KMS-11 (cell line): ENCODE measurements around the gene ASIC2.

Source experiments
- H2AFZ ChIP-seq: fragments of 200-600 bp; sonication (generic); 2 replicates; pipeline ENCODE4 v1.6.1; 2016; ENCODE audit warnings: antibody characterized with exemption, mixed run types, low read depth
- H3K27ac ChIP-seq: fragments of 200-600 bp; sonication (generic); 2 replicates; pipeline ENCODE4 v1.6.1; 2016; ENCODE audit warnings: mild to moderate bottlenecking, mixed run types
- H3K27me3 ChIP-seq: fragments of 200-600 bp; sonication (generic); 2 replicates; pipeline ENCODE4 v1.6.1; 2017; ENCODE audit warnings: mild to moderate bottlenecking, low read depth, mixed run types, moderate library complexity; ENCODE audit not compliant: insufficient read depth
- H3K36me3 ChIP-seq: fragments of 200-600 bp; sonication (generic); 2 replicates; pipeline ENCODE4 v1.6.1; 2017; ENCODE audit warnings: mild to moderate bottlenecking, mixed run types; ENCODE audit not compliant: insufficient read depth
- H3K4me1 ChIP-seq: fragments of 200-600 bp; sonication (generic); 2 replicates; pipeline ENCODE4 v1.6.1; 2016; ENCODE audit warnings: mild to moderate bottlenecking, low read depth, mixed run types; ENCODE audit not compliant: poor library complexity, severe bottlenecking
- H3K4me2 ChIP-seq: fragments of 200-600 bp; sonication (generic); 2 replicates; pipeline ENCODE4 v1.7.0; 2016; ENCODE audit warnings: mild to moderate bottlenecking, mixed run types
- H3K4me3 ChIP-seq: fragments of 200-600 bp; sonication (generic); IDR thresholded peaks from 2 replicates; pipeline ENCODE4 v1.6.1; 2017; ENCODE audit warnings: low read depth, low read length, mixed read lengths; ENCODE audit not compliant: insufficient read depth
- H3K79me2 ChIP-seq: fragments of 200-600 bp; sonication (generic); 2 replicates; pipeline ENCODE4 v1.6.1; 2016; ENCODE audit warnings: low read depth, mixed run types; ENCODE audit not compliant: insufficient read depth
- H3K9ac ChIP-seq: fragments of 200-600 bp; sonication (generic); 2 replicates; pipeline ENCODE4 v1.6.1; 2016; ENCODE audit warnings: mild to moderate bottlenecking, mixed run types
- H4K20me1 ChIP-seq: fragments of 200-600 bp; sonication (generic); 2 replicates; pipeline ENCODE4 v1.6.1; 2016; ENCODE audit warnings: mild to moderate bottlenecking, mixed run types; ENCODE audit not compliant: insufficient read depth
- TF ChIP-seq, protein P1 (sequence below): fragments of 200-600 bp; sonication (generic); conservative IDR thresholded peaks from 2 replicates; pipeline ENCODE4 v1.6.1; 2017; ENCODE audit warnings: low read depth, mild to moderate bottlenecking, antibody characterized with exemption, low read length, moderate library complexity, mixed read lengths

The ASIC2 gene

GRCh38 chr17:33242375-33243124, 50.5 kb downstream of the ASIC2 start:
- no peak overlapping the region for H2AFZ ChIP-seq
- no peak overlapping the region for H3K4me2 ChIP-seq
- TF ChIP-seq, protein P1, sequence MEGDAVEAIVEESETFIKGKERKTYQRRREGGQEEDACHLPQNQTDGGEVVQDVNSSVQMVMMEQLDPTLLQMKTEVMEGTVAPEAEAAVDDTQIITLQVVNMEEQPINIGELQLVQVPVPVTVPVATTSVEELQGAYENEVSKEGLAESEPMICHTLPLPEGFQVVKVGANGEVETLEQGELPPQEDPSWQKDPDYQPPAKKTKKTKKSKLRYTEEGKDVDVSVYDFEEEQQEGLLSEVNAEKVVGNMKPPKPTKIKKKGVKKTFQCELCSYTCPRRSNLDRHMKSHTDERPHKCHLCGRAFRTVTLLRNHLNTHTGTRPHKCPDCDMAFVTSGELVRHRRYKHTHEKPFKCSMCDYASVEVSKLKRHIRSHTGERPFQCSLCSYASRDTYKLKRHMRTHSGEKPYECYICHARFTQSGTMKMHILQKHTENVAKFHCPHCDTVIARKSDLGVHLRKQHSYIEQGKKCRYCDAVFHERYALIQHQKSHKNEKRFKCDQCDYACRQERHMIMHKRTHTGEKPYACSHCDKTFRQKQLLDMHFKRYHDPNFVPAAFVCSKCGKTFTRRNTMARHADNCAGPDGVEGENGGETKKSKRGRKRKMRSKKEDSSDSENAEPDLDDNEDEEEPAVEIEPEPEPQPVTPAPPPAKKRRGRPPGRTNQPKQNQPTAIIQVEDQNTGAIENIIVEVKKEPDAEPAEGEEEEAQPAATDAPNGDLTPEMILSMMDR: no peak
- no peaks in the 10 kb centered on the region for H3K79me2 ChIP-seq
- no peaks in the 10 kb centered on the region for H3K36me3 ChIP-seq
- no peak overlapping the region for H3K4me3 ChIP-seq
- no peaks in the 10 kb centered on the region for H3K4me1 ChIP-seq
- H4K20me1 ChIP-seq: no peaks in the 10 kb centered on the region
- no peak overlapping the region for H3K27ac ChIP-seq
- no peaks in the 10 kb centered on the region for H3K27me3 ChIP-seq
- H3K9ac ChIP-seq: no peak overlapping the region

- H3K79me2 ChIP-seq: no peaks in the 10 kb centered on the region
- H3K27me3 ChIP-seq: no peaks in the 10 kb centered on the region
Observed at GRCh38 chr17:33241390-33241789, 51.7 kb downstream of the ASIC2 start.

GRCh38 chr17:33240362-33240761, 52.7 kb downstream of the ASIC2 start:
- Histone ChIP-seq H4K20me1 (no peaks in the 10 kb centered on the region), H3K4me1 (no peaks in the 10 kb centered on the region), H3K4me2 (no peak overlapping the region), H3K27me3 (no peaks in the 10 kb centered on the region), H3K27ac (no peak overlapping the region), H3K36me3 (no peaks in the 10 kb centered on the region), H3K4me3 (no peak overlapping the region), H3K79me2 (no peaks in the 10 kb centered on the region), H3K9ac (no peak overlapping the region), H2AFZ (no peak overlapping the region)
- TF ChIP-seq, protein P1: no peak

More at GRCh38 chr17:33241390-33241789, 51.7 kb downstream of the ASIC2 start:
- no peak overlapping the region for H3K27ac ChIP-seq
- TF ChIP-seq, protein P1: no peak
- H3K36me3 ChIP-seq: no peaks in the 10 kb centered on the region
- H3K4me2 ChIP-seq: no peak overlapping the region
- H4K20me1 ChIP-seq: no peaks in the 10 kb centered on the region
- no peak overlapping the region for H3K9ac ChIP-seq
- H3K4me1 ChIP-seq: no peaks in the 10 kb centered on the region
- no peak overlapping the region for H2AFZ ChIP-seq
- H3K4me3 ChIP-seq: no peak overlapping the region

- no peaks in the 10 kb centered on the region for H3K36me3 ChIP-seq
- TF ChIP-seq, protein P1: no peak
- H3K4me2 ChIP-seq: no peak overlapping the region
- H3K79me2 ChIP-seq: no peaks in the 10 kb centered on the region
- H4K20me1 ChIP-seq: no peaks in the 10 kb centered on the region
- no peak overlapping the region for H3K4me3 ChIP-seq
- H2AFZ ChIP-seq: no peak overlapping the region
- H3K27me3 ChIP-seq: no peaks in the 10 kb centered on the region
- no peaks in the 10 kb centered on the region for H3K4me1 ChIP-seq
- no peak overlapping the region for H3K27ac ChIP-seq
- H3K9ac ChIP-seq: no peak overlapping the region
Observed at GRCh38 chr17:33239702-33240101, 53.4 kb downstream of the ASIC2 start.
